HG03095 (cell line): Measurements from ENCODE around the gene MAPK11.

Experiments
- ATAC-seq: cut with Tn5 transposase; IDR thresholded peaks from one replicate; pipeline ENCODE4 v1.9.1; 2021; ENCODE audit warnings: moderate library complexity; ENCODE audit not compliant: unreplicated experiment

Gene MAPK11

DNA sequence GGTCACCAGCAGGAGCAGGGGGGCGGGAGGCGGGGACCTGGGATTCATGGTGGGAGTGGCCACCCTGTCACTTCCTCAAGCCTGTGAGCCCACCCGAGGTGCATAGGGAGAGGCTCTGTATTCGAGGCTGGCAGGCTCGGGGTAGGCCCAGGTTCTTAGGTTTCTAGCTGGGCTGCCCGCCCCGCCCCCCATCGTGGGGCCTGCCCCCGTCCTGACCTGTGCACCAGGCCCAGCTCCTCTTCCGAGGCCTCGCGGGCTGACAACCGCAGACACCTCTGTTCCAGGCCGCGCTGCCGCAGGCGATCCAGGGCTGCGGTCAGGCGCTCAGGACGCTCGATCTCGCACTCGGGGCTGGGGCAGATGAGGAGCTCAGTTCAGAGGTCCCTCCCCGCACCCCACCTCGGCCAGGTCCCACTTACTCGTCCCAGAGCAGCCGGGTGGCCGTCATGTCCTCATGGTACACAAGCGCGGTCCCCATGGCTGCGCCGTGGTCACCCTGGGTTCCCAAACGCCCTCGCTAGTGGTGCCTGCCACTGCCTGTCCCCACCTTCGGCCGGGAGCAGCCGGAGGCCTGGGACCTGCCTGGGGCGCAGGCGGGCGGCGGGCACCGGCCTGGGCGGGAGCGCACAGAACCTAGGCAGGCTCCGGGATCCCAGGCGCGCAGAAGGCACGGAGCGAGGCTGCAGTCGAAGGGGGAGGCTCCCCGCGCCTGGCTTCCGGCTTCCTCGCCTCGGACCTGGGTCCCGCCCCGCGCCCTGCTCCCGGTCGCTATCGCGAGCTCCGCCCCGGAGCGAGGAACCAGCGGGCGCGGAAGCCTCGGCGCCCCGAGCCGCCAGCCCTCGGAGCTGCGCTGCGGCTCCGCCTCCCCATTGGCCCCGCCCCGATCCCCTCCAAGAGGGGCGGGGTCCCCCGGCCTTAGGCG, 19.4 kb downstream of the MAPK11 start, which contains the start of gene HDAC10:
Gene HDAC10, minus strand, starts transcription at position 711 of the 922 bp plus-strand sequence. Its CDS starts 233 bp downstream, at position 478.
- ATAC-seq: peak; percentile 50

- no peak for ATAC-seq
These were observed 20.0 kb downstream of the MAPK11 start for GRCh38 chr22:50250249-50250554.

GRCh38 chr22:50249341-50250248, 20.6 kb downstream of the MAPK11 start:
- no peak for ATAC-seq

- no peak for ATAC-seq
These were observed 21.7 kb downstream of the MAPK11 start for GRCh38 chr22:50248196-50249081.

- no peak for ATAC-seq
These were observed 22.4 kb downstream of the MAPK11 start for GRCh38 chr22:50247748-50248147.

- ATAC-seq: no peak
These were observed 23.7 kb downstream of the MAPK11 start for GRCh38 chr22:50246242-50247175.

DNA sequence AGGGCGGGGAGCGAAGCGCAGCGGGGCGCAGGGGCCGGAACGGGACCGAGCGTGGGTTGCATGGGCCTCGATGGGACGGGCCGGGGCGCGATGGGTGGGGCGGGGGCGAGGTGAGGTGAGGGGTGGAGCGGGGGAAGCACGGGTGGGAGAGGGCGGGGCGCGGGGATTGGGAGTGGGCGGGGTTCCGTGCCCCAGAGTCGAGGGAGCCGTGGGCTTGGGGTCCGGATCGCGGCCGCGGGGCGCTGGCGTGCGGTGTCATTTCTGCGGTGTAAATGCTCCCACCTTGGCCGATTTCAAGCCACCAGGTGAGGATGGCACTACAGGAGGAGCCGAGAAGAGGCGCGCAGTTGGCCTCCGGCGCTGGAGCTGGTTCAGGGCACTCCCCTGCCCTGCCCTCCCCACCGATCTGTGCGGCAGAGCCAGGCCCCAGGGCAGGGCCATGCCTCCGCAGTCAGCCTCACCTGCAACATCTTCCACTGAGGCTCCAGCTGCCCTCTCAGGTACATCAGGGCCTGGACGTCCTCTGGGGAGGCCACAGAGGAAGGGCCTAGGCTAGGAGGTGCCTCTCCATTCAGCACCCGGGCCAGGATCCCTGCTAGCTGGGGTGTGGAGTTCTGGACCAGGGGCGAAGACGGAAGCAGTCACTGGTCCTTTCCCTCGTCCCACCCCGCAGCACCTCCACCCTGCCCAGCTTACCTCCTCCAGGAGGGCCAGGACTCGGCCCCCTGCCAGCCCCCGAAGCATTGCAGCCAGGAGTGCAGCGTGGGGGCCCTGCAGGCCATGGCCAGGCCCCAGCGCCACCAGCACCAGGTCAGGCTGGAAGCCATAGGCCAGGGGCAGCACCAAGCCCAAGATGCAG, 24.7 kb downstream of the MAPK11 start:
- no peak for ATAC-seq

DNA sequence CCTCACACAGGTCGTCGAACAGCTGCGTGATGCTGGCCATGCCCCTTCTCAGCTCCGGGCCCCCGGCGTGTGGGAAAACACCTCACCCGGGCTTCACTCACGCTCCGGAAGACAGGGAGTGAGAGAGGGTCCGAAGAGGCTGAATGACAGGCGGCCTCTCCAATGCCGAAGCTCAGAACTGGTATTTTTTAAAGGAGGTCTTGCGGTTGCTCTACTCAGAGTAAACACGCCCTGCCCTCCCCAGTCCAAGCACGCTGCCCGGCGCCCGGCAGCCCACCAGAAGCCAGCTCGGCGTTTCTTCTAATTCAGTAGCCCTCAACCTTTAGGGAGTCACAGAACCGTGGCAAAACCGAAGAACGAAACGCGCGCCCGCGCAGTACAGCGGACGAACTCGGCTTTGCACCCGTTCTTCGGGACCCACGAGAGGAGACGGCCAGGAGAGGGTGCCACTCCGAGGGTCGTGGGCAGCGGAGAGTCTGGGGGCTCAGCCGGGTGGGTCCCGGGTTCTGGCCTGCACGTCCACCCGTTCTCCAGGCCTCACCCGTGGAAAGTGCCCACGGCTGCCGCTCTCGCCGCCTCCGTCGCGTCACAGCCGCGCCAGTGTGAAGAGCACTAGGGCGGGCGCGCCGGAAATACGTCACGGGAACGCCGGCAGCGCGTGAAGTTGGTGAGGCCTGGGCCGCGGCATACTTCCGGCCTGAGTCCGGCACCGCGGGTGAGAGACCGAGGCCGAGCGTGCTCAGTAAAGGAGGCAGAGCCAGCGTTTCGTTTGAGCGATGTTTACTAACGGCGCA, 25.6 kb downstream of the MAPK11 start, which contains the start of gene TUBGCP6:
Gene TUBGCP6, minus strand, starts transcription at position 604 of the 794 bp plus-strand sequence. Its CDS starts 564 bp downstream, at position 40.
- ATAC-seq: no peak

DNA sequence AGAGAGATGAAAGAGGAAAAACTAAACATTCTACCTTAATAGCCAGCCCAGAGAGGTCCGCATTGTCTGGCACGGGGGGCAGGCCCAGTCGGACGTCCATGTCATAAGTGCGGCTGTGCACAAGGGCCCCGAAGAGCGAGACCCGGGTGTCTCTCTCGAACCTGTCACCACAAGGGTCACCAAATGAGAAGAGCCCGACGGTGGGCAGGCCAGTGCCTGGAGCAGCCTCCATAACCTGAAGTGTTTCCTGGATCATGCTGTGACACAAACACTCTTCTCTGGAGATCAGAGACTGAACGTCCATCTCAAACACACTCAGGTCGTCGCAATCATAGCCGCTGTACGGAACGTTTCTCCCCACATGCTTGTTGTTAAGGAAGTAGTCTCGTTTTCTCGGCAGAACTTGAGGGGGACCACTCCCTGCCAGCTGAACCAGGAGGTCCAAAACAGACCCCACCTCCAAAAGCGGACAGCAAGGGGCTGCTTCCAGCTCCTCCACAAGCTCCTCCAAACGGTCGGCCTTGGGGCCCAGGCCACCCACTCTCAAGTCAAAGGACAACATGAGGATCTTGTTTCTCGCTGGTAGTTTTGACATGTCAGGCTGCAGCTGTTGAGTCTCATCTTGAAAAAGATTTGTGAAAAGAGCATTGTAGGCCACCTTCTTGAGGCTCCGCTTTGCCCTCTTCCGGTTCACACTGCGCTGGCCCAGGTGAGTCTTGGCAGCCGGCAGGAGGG, 26.3 kb downstream of the MAPK11 start:
- ATAC-seq: no peak

DNA sequence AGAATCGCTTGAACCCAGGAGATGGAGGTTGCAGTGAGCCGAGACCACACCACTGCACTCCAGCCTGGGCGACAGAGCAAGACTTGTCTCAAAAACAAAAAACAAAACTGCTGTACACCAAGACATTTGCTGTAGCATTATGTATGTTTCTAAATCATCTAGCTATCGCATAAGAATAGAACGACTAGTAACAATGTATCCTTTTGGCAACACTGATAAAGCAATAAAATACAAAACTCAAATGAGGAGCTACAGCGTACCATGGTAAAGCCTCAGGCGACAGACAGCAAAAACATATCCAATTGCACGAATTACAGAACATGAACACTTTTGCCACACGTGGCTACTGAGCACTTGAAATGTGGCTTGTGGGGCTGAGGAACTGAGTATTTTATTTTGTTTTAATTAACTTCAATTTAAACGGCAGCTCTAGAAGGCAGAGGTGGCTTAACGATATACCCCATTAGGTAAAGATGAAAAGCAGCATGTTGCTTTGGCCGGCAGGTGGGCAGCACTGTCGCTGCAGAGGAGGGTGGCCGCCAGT, 27.7 kb downstream of the MAPK11 start:
- no peak for ATAC-seq

DNA sequence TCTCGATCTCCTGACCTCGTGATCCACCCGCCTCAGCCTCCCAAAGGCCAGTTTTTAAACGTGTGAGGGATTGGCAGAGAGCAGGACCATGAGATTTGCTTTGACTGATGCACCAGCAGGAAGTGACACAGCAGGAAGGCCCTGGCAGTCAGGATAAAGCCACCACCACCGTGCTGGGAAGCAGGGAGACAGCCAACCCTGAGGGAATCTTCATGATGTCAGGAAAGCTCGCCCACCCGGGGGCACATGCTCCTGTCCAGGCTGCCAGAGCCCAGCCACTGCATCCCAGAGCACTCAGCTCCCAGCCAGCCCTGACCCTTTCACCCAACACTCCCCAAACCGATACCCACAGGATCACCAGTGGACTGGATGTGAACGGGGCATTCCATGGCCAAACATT, 31.4 kb downstream of the MAPK11 start:
- ATAC-seq: no peak

DNA sequence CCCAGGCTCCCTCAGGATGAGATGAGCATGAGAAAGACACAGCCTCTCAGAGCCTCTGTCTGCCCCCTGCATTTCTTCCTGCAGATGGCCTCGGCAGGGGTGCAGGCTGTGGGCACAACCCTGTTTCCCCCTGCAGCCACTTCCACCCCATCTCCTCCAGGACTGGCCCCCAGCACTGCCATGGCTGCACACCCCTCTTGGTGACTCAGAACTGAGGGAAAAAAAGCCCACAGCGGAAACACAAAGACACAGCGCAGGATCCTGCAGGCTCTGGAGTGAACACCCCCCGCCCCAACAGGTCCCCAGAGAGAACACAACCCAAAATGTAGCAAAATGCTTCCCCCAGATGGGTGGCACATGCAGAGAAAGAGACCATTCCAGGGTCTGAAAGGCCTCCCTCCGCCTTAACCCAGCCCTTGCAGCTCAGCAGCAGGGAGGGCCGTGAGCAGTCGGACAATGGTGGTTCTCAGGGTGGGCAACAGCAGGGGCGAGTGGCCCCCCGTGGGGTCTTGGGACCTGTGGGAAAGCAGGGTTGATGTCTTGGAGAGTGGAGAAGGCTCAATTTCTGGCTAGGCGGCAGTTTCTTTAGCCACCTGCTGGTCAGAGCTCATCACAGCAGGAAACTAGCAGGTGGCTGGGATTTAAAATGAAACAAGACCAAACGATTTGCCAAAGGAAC, 33.3 kb downstream of the MAPK11 start:
- no peak for ATAC-seq

GRCh38 chr22:50233223-50233622, 37.0 kb downstream of the MAPK11 start:
- ATAC-seq: no peak

- ATAC-seq: no peak
These were observed 37.6 kb downstream of the MAPK11 start for GRCh38 chr22:50232481-50233151.

DNA sequence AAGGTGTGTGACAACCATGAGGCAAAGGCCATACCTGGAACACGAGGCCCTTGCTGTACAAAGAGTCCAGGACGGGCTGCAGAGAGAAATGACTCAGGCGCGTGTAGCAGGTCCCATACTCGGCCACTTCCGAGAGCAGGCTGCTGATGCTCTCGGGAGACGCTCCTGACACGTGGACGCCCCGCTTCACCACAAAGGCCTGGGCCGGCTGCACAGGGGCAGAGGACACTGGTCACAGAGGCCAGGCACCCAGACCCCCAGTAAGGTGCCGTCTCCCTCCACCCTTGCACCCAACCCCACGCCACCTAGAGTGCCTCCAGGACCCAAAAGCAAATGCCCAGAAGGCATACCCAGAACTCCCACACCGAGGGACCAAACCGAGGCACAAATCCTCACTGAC, 40.8 kb downstream of the MAPK11 start:
- no peak for ATAC-seq

DNA sequence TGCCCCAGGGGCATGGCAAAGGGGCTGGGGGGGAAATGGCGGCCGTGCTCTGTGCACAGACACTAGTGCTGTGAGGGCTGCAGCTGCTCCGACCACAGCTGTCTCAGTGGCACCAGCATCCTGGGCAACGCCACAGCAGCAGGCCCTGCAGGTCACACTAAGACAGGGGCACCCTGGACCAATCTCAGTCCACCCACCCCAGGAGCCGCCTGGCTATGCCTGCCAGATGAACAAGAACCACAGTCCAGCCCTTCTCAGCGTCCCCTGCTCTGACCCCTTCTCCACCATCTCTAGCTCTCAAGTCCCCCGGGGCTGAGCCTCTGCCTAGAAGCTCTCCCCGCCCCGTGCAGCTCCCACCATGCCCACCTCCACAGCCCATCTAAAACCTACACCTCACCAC, 41.8 kb downstream of the MAPK11 start:
- ATAC-seq: no peak
